SIG-M5 treated with dmso at 0.1 percent for 504 hours (cell line): ENCODE results near the gene IL31RA.
A peak's percentile ranks its signal among the peaks of the same experiment; 100 is the strongest.
"Not testable (repeated sequence)": the region's sequence is repeated elsewhere in the genome, so short reads cannot be mapped to it uniquely, and the experiment has no call there.

Experiments used
- DNase-seq: peaks from one replicate; lab custom pipeline; 2025; ENCODE audit not compliant: unreplicated experiment; lab: John Stamatoyannopoulos, UW

Gene IL31RA

GRCh38 chr5:55850839-55851674 lies at the start of gene IL31RA:
Gene IL31RA (plus strand): TSS chr5:55851357. CDS start chr5:55851571, 214 bp downstream.
- DNase-seq = peak; percentile 81

GRCh38 chr5:55808814-55809213 lies 42.3 kb upstream of the IL31RA start:
- DNase-seq = not testable (repeated sequence)

GRCh38 chr5:55815939-55816338 lies 35.2 kb upstream of the IL31RA start:
- not testable (repeated sequence) for DNase-seq

GRCh38 chr5:55816342-55816741 lies 34.8 kb upstream of the IL31RA start:
- no peak for DNase-seq

- no peak for DNase-seq
Measured at GRCh38 chr5:55817030-55817429, 34.1 kb upstream of the IL31RA start.

GRCh38 chr5:55820488-55820887 lies 30.7 kb upstream of the IL31RA start:
- DNase-seq = no peak

GRCh38 chr5:55821731-55822512 lies 29.2 kb upstream of the IL31RA start:
- no peak for DNase-seq

- DNase-seq = no peak
Measured at GRCh38 chr5:55823151-55823796, 27.9 kb upstream of the IL31RA start.

- DNase-seq = no peak
Measured at GRCh38 chr5:55829956-55830355, 21.2 kb upstream of the IL31RA start.

- DNase-seq = no peak
Measured at GRCh38 chr5:55832446-55832845, 18.7 kb upstream of the IL31RA start.

GRCh38 chr5:55836191-55836590 lies 15.0 kb upstream of the IL31RA start:
- DNase-seq = no peak

- DNase-seq = no peak
Measured at GRCh38 chr5:55841976-55842375, 9.2 kb upstream of the IL31RA start.

GRCh38 chr5:55847837-55848236 lies 3.3 kb upstream of the IL31RA start:
- DNase-seq = no peak

GRCh38 chr5:55848783-55849182 lies 2.4 kb upstream of the IL31RA start:
- DNase-seq = no peak

GRCh38 chr5:55851675-55851979 lies 470 bp downstream of the IL31RA start:
- peak; percentile 39 for DNase-seq

GRCh38 chr5:55852503-55852902 lies 1.3 kb downstream of the IL31RA start:
- DNase-seq = peak; percentile 89

GRCh38 chr5:55853041-55853670 lies 2.0 kb downstream of the IL31RA start:
- DNase-seq = peak; percentile 62

GRCh38 chr5:55853818-55854217 lies 2.7 kb downstream of the IL31RA start:
- no peak for DNase-seq

GRCh38 chr5:55855509-55855908 lies 4.4 kb downstream of the IL31RA start:
- DNase-seq = peak; percentile 58

GRCh38 chr5:55856516-55857246 lies 5.5 kb downstream of the IL31RA start:
- peak; percentile 96 for DNase-seq

- DNase-seq = no peak
Measured at GRCh38 chr5:55857247-55857640, 6.1 kb downstream of the IL31RA start.
